Caco-2 (cell line): ENCODE data around the gene RPP25L. TPM values are rescaled to one million over a fixed set of nuclear protein-coding genes. Genes with fewer than 3 reads are reported as not detected.
A peak's percentile ranks its signal among the peaks of the same experiment; 100 is the strongest.

Source experiments
- BruUV-seq: library from RNA; stranded (reverse); fragments of 400-500 nt; replicated peaks from 2 replicates; lab custom pipeline; 2021; lab: Mats Ljungman, UMichigan
- CTCF ChIA-PET: fragments of 300-600 bp; sonication (Branson Sonifier 250); formaldehyde crosslinking; loops from one replicate; lab custom pipeline; 2022; ENCODE audit warnings: antibody characterized with exemption; lab: Charles Lee
- POLR2A ChIA-PET: fragments of 300-600 bp; sonication (Branson Sonifier 250); formaldehyde crosslinking; loops from one replicate; lab custom pipeline; 2022; ENCODE audit warnings: antibody characterized with exemption; lab: Charles Lee
- DNase-seq, 2 experiments: peaks; one replicate each; pipeline versions ENCODE4 v3.0.0 to v3.0.0-alpha.2; 2020 to 2022
- H3K27me3 ChIP-seq: replicated peaks from 2 replicates; pipeline ENCODE4 v1.6.0; 2011; ENCODE audit warnings: low read length; ENCODE audit not compliant: control insufficient read depth, insufficient read depth
- H3K36me3 ChIP-seq: 2 replicates; pipeline ENCODE4 v1.5.1; 2011; ENCODE audit warnings: low read length; ENCODE audit not compliant: control insufficient read depth, insufficient read depth
- H3K4me1 ChIP-seq: fragments of 250-450 bp; sonication (Bioruptor Pico); 2 replicates; pipeline ENCODE4 v1.5.1; 2020; ENCODE audit warnings: mild to moderate bottlenecking
- H3K4me3 ChIP-seq: 2 replicates; pipeline ENCODE4 v1.5.1; 2011; ENCODE audit warnings: low read depth, mild to moderate bottlenecking, control low read depth, low read length
- H3K9me3 ChIP-seq: fragments of 250-450 bp; sonication (Bioruptor Pico); 2 replicates; pipeline ENCODE4 v1.5.1; 2020; ENCODE audit warnings: mild to moderate bottlenecking, moderate library complexity
- H3K27ac Mint-ChIP-seq: one replicate; pipeline ENCODE4 v1.8.0; 2022; ENCODE audit warnings: mixed read lengths; ENCODE audit not compliant: unreplicated experiment
- H3K27me3 Mint-ChIP-seq: one replicate; pipeline ENCODE4 v1.8.0; 2022; ENCODE audit warnings: mixed read lengths; ENCODE audit not compliant: insufficient read depth, unreplicated experiment
- H3K36me3 Mint-ChIP-seq: one replicate; pipeline ENCODE4 v1.8.0; 2022; ENCODE audit warnings: mild to moderate bottlenecking, mixed read lengths; ENCODE audit not compliant: insufficient read depth, unreplicated experiment
- H3K4me1 Mint-ChIP-seq: one replicate; pipeline ENCODE4 v1.8.0; 2022; ENCODE audit warnings: low read depth, mixed read lengths; ENCODE audit not compliant: unreplicated experiment
- H3K4me3 Mint-ChIP-seq: one replicate; pipeline ENCODE4 v1.8.0; 2022; ENCODE audit warnings: mild to moderate bottlenecking, moderate library complexity, mixed read lengths; ENCODE audit not compliant: unreplicated experiment
- H3K9me3 Mint-ChIP-seq: one replicate; pipeline ENCODE4 v1.8.0; 2022; ENCODE audit warnings: mixed read lengths; ENCODE audit not compliant: unreplicated experiment
- CTCF ChIP-seq, 2 experiments: fragments of 200-600 bp in 1 of 2; IDR thresholded peaks; 1 replicate in 1 of 2; 2 replicates in 1 of 2; pipeline versions ENCODE4 v1.5.1 to v1.8.0; 2011 to 2022; ENCODE audit warnings: antibody characterized with exemption in 1 of 2, control low read depth in 1 of 2, inconsistent platforms in 1 of 2, low read depth in 1 of 2, low read length in 1 of 2, mild to moderate bottlenecking in 1 of 2, moderate library complexity in 1 of 2; ENCODE audit not compliant: insufficient read depth in 1 of 2, severe bottlenecking in 1 of 2, unreplicated experiment in 1 of 2
- intact Hi-C: fragments of 100-400 bp; cut with micrococcal nuclease; formaldehyde crosslinking; loops from one replicate; pipeline ENCODE4 v1.10.0; 2022; ENCODE audit not compliant: unreplicated experiment
- total RNA-seq: library from RNA; stranded (reverse); gene quantifications from 2 replicates; pipeline ENCODE4 v1.2.3, GENCODE V29; 2022

Gene RPP25L
- total RNA-seq, 1 experiment from 2014 or later, result 27.4 TPM

GRCh38 chr9:34591248-34591916, 20.5 kb downstream of the RPP25L start:
- no TSS peak for BruUV-seq
- H3K9me3 ChIP-seq, result no peaks in the 10 kb centered on the region
- peaks cover 18% of the 10 kb centered on the region for H3K4me1 Mint-ChIP-seq
- POLR2A ChIA-PET, result interaction anchor here (0.5 kb wide), 1 partner anchor 55 kb away, joined by 4 read pairs; the partner anchor contains the start of gene GALT
- TF ChIP-seq CTCF (IDR thresholded peaks at IDR 0.05; ENCODE audit: insufficient read depth in 1 of 2, low read depth in 1 of 2, low read length in 1 of 2, severe bottlenecking in 1 of 2, unreplicated experiment in 1 of 2), result peak; percentile 86 to 92
- DNase-seq, result peak; percentile 81 to 91
- no peaks in the 10 kb centered on the region for H3K9me3 Mint-ChIP-seq
- H3K27me3 ChIP-seq, result peaks cover 6% of the 10 kb centered on the region
- peaks cover 40% of the 10 kb centered on the region for H3K27me3 Mint-ChIP-seq
- H3K27ac Mint-ChIP-seq, result no peak overlapping the region
- H3K4me3 ChIP-seq, result peak overlapping the region; percentile 49
- H3K36me3 Mint-ChIP-seq, result no peaks in the 10 kb centered on the region
- CTCF ChIA-PET, result interaction anchor here (0.6 to 2.7 kb wide), 24 partner anchors 9 to 251 kb away, joined by 3 to 37 read pairs (median 4); partner anchors contain the start of genes DNAI1 and FAM219A
- H3K4me3 Mint-ChIP-seq, result peak overlapping the region; percentile 81
- no peaks in the 10 kb centered on the region for H3K36me3 ChIP-seq
- H3K4me1 ChIP-seq, result peaks cover 15% of the 10 kb centered on the region
- intact Hi-C loops, result loop anchor here (1.0 to 2.0 kb wide), 4 partner anchors 43 to 187 kb away; partner anchors contain the start of gene ENHO

GRCh38 chr9:34590381-34591247, 21.3 kb downstream of the RPP25L start:
- ChIA-PET POLR2A (no interaction called here), CTCF (interaction anchor here (1.0 to 2.7 kb wide), 10 partner anchors 8 to 211 kb away, joined by 3 to 37 read pairs (median 6); no protein-coding TSS in a partner anchor)
- Histone ChIP-seq H3K9me3 (no peaks in the 10 kb centered on the region), H3K4me1 (peaks cover 15% of the 10 kb centered on the region), H3K36me3 (no peaks in the 10 kb centered on the region), H3K4me3 (peak overlapping the region; percentile 49), H3K27me3 (peaks cover 6% of the 10 kb centered on the region)
- H3K4me1 Mint-ChIP-seq, result peaks cover 18% of the 10 kb centered on the region
- H3K27me3 Mint-ChIP-seq, result peaks cover 41% of the 10 kb centered on the region
- TF ChIP-seq CTCF (IDR thresholded peaks at IDR 0.05; ENCODE audit: insufficient read depth in 1 of 2, low read depth in 1 of 2, low read length in 1 of 2, severe bottlenecking in 1 of 2, unreplicated experiment in 1 of 2), result no peak
- intact Hi-C loops, result loop anchor here (1.0 to 2.0 kb wide), 4 partner anchors 42 to 186 kb away; partner anchors contain the start of gene ENHO
- peak; percentile 43 to 53 for DNase-seq
- peak overlapping the region; percentile 81 for H3K4me3 Mint-ChIP-seq
- H3K27ac Mint-ChIP-seq, result no peak overlapping the region
- no peaks in the 10 kb centered on the region for H3K36me3 Mint-ChIP-seq
- no peaks in the 10 kb centered on the region for H3K9me3 Mint-ChIP-seq
- no TSS peak for BruUV-seq
